ENCODE results near the gene MAT2A.
A peak's percentile ranks its signal among the peaks of the same experiment; 100 is the strongest.
"Not testable (repeated sequence)": the region's sequence is repeated elsewhere in the genome, so short reads cannot be mapped to it uniquely, and the experiment has no call there.

The MAT2A gene

DNA sequence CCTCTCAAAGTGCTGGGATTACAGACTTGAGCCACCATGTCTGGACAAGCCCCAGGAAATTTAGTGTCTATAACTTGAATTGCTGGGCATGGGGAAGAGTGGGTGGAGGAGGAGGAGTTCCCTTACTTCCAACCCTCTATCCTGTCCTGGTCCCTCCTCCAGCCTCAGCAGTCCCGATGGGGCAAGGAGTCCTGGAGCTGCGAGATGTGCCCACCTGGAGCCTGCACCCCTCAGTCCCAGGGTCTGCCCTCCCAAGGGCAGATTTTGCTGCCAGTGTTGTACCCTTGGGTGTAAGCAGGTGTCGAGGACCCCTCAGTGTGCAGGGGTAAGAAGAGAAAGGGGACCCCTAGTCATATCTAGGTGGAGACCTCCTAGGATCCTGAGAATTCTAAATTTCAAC lies 41.2 kb downstream of the MAT2A start:
- DNase-seq, result no peak

DNA sequence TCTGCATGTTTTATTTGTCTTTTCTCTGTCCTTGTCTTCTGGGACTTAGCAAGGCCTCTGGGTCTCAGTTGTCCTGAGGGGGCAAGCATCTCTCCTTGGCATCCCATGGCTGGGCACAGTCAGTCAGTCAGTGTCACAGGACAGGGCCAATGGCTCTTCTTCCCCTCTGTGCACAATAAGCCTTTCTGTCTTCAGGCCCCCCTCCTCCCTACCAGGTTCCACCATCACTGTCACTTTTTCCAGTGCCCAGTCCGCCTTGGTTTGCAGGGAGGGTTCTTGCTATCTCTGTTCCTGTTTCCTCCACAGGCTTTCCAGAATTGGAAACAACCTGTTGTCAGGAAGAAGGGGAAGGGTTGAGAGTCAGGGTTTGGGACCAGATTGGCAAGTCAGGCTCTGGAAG lies 43.5 kb downstream of the MAT2A start:
- DNase-seq, result no peak

DNA sequence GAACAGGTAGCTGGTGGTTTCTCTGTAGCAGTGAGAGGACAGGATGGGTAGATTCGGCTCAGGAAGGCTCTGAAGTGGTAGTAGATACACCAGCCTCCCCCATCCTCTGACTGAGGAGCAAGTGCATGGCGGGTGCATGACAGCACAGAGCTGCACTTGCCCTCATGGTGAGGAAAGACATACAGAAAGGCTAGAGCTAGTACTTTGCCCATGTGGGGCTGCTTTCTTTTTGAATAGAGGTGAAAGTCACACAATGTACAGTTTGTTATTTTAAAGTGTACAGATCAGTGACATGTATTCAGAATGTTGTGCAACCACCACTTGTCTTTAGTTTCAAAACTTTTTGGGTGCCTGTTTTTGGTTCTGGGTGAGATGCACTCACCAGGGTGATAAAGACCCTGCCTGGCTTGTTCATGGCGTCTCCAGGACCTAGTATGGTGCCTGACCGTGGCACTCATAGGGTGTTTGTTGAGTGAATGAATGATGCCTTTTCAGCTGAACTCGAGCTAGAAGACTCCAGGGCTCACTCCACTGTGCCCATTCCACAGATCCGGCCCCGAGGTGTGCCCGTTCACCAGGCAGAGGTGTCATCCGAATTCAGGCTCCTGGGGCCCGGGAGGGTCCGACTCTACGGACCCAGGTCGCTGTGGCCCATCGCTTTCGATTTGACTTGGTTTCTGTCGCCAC lies 44.8 kb downstream of the MAT2A start:
- DNase-seq, result no peak

DNA sequence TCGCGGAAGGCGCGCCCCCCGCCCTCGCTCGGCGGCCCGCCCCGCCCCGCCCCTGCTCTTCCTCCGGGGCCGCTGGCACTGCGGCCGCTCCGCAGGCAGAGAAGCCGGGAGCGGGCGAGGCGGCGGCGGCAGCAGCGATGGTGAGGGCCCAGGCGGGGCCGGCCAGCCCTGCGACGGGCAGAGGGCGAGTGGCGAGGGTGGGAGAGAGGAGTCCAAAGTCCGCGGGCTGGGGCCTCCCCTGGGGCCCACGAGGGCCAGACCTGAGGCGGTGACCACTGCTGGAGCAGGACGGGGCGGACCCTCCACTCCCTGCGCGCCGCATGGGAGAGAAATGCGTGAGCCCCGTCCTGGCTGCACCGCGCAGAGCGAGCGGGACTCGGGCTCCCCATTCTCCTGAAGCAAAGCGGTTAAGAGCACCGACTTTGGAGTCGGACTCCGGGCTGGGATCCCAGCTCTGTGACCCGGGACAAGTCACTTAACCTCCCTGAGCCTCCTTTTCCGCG lies 45.4 kb downstream of the MAT2A start, which contains the start of gene VAMP5:
TSS of gene VAMP5 (plus strand) at position 78 of the 503 bp plus-strand sequence. CDS start at position 138, 60 bp downstream.
- no peak for DNase-seq

- no peak for DNase-seq
These were observed 46.2 kb downstream of the MAT2A start for GRCh38 chr2:85584857-85585780.

DNA sequence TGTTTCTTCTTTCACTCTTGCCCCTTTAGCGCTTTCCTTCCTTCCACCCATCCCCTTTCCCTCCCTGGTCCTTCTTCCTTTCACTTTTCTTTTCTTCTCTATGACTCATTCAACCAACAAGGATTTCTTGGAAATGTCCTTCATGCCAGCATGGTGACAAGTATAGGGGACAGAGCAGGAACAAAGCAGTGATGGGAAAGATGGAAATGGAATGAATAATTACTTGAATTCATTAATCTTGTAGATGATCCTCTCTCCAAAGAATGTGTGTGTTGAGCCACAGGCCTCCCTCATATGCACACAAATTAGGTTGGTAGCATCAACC lies 46.8 kb downstream of the MAT2A start:
- DNase-seq, result no peak

DNA sequence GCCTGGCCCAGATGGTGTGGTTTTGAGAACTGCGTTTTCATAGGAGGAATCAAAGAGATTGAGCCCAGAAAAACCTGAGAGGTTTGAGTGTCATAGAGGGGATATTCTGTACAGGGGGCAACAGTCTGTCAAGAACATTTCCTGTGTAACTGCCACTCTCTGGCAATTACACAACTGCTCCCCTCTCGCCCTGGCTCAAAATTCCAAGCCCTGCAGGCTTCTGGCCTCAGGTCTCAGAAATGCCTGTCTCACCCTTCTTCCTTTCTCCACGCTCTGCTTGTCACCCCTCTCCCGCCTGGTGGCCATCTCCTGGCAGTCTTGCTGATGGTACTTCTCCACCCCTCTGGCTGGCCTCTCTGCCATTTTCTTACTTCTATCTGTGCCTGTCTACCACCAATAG lies 49.3 kb downstream of the MAT2A start:
- no peak for DNase-seq

GRCh38 chr2:85588645-85589044 lies 49.7 kb downstream of the MAT2A start:
- no peak for DNase-seq

- no peak for DNase-seq
These were observed 50.2 kb downstream of the MAT2A start for GRCh38 chr2:85589181-85589580.

DNA sequence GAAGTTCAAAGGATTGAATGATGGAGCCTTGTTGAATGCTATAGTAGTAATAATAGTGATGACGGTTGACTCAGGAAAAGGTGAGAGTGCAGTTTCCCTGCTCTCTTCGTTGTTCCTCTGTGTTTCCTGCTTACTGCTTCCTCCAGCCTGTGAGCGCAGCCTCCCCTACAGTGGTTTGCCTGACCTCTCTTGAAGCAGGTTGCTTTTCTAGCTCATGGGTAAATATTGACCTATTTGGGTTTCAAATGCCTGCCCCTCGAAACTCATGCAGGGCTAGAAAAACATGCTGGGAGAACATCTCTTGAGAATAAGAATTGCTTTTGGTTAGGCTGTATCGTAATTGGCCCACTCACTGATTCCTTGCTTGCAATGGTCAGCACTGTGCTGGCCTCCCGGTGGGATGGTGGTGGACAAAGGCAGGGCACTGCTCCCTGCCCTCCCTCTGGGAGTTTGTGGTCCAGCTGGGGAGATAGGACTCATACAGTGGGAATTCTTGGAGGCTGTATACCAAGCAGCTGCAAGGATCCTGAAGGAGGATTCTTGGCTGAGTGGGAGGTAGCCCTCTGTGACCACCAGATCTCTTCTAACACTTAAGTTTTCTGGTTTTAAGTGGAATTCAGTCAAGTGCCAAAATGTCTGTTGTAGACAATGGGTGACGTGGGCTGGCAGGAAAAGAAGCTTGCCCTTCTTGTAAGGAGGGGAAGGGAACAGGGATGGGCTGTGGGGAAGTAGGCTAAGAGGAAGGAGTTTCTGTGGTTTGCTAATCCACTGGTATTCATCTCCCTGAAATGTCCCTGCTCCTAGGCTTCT lies 51.2 kb downstream of the MAT2A start:
- peak; percentile 27 for DNase-seq

GRCh38 chr2:85590950-85591349 lies 52.0 kb downstream of the MAT2A start:
- DNase-seq, result no peak

GRCh38 chr2:85591563-85591962 lies 52.6 kb downstream of the MAT2A start:
- no peak for DNase-seq

DNA sequence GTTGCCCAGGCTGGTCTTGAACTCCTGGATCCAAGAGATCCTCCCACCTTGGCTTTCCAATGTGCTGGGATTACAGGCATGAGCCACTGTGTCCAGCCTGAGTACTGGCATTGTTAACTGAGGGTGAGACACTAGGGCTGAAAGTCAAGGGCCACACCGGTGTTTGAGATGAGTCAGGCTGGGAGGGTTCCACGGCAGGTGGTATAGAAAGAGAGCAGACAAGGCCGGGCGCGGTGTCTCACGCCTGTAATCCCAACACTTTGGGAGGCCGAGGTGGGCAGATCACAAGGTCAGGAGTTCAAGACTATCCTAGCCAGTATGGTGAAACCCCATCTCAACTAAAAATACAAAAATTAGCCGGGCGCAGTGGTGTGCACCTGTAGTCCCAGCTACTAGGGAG lies 53.3 kb downstream of the MAT2A start:
- not testable (repeated sequence) for DNase-seq

DNA sequence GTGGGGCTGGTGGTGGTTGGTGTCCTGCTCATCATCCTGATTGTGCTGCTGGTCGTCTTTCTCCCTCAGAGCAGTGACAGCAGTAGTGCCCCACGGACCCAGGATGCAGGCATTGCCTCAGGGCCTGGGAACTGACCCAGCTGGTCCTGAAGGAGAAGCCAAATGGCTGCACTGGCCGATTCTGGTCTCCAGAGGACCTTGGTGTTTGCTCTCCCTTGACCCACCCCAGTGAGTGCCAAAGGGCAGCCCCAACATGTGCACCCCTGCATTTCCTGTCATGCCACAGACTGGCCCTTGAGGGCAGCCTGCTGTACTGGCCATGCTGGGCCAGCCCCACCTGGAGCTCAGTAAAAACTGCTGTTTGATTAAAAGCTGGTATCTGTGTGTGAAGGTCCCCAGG lies 54.1 kb downstream of the MAT2A start:
- no peak for DNase-seq

Data from NCI-H2029 treated with DMSO at 0.1 percent for 48 hours (cell line).